H54 (cell line): Measurements from ENCODE around the gene IKZF3.

Experiments
- DNase-seq: peaks from one replicate; pipeline ENCODE4 v3.0.0; 2011; ENCODE audit warnings: low spot score, mixed read lengths; ENCODE audit not compliant: insufficient read length
- FAIRE-seq: peaks from 3 replicates; lab custom pipeline; 2011; peaks lifted over from hg19 to GRCh38; lab: Jason Lieb, UNC
- POLR2A ChIP-seq: IDR thresholded peaks from 2 replicates; pipeline ENCODE4 v1.6.1; 2011; ENCODE audit warnings: low read depth, mild to moderate bottlenecking, low read length

The IKZF3 gene

GRCh38 chr17:39793301-39793872 is 70.7 kb downstream of the IKZF3 start:
- DNase-seq (no peak), FAIRE-seq (no peak)
- TF ChIP-seq POLR2A = no peak

- DNase-seq (no peak), FAIRE-seq (no peak)
- no peak for TF ChIP-seq POLR2A
These were observed 71.4 kb downstream of the IKZF3 start for GRCh38 chr17:39792526-39793221.

GRCh38 chr17:39791111-39791992 is 72.8 kb downstream of the IKZF3 start:
- FAIRE-seq (no peak), DNase-seq (no peak)
- no peak for TF ChIP-seq POLR2A

- DNase-seq = no peak
- FAIRE-seq = no peak
- no peak for TF ChIP-seq POLR2A
These were observed 76.2 kb downstream of the IKZF3 start for GRCh38 chr17:39787743-39788484.

GRCh38 chr17:39787041-39787440 is 77.1 kb downstream of the IKZF3 start:
- DNase-seq (no peak), FAIRE-seq (no peak)
- TF ChIP-seq POLR2A = no peak

GRCh38 chr17:39782980-39783379 is 81.1 kb downstream of the IKZF3 start:
- no peak for TF ChIP-seq POLR2A
- DNase-seq (no peak), FAIRE-seq (no peak)

GRCh38 chr17:39782481-39782880 is 81.6 kb downstream of the IKZF3 start:
- FAIRE-seq = no peak
- no peak for TF ChIP-seq POLR2A
- DNase-seq = no peak

GRCh38 chr17:39781861-39782213 is 82.3 kb downstream of the IKZF3 start:
- DNase-seq (no peak), FAIRE-seq (no peak)
- no peak for TF ChIP-seq POLR2A

- FAIRE-seq = no peak
These were observed 82.9 kb downstream of the IKZF3 start for GRCh38 chr17:39781031-39781860.

GRCh38 chr17:39777534-39778365 is 86.4 kb downstream of the IKZF3 start:
- FAIRE-seq (no peak), DNase-seq (no peak)
- TF ChIP-seq POLR2A = no peak

More at GRCh38 chr17:39781031-39781860, 82.9 kb downstream of the IKZF3 start:
- TF ChIP-seq POLR2A = no peak
- no peak for DNase-seq

GRCh38 chr17:39776252-39776651 is 87.9 kb downstream of the IKZF3 start:
- no peak for TF ChIP-seq POLR2A
- no peak for FAIRE-seq
- no peak for DNase-seq

- FAIRE-seq = no peak
- TF ChIP-seq POLR2A = no peak
- no peak for DNase-seq
These were observed 89.1 kb downstream of the IKZF3 start for GRCh38 chr17:39775031-39775430.
